Neural cell (in vitro differentiated cells): ENCODE data around the gene PICALM. TPM values are rescaled to one million over a fixed set of nuclear protein-coding genes. Genes with fewer than 3 reads are reported as not detected.

Source experiments
- H2AFZ ChIP-seq: fragments of 200-600, 300-800 bp; sonication (generic), shearing (Covaris generic); 2 replicates; pipeline ENCODE4 v1.6.0; 2014; ENCODE audit warnings: low read depth, mild to moderate bottlenecking, antibody characterized with exemption, low read length, moderate library complexity
- H3F3A ChIP-seq: fragments of 200-600 bp; shearing (Covaris generic); 2 replicates; pipeline ENCODE4 v1.6.1; 2016; ENCODE audit warnings: mild to moderate bottlenecking, moderate library complexity, mixed read lengths, antibody characterized with exemption, low read length; ENCODE audit not compliant: insufficient read depth, poor library complexity, severe bottlenecking
- H3K27ac ChIP-seq: fragments of 200-600, 300-800 bp; sonication (generic), shearing (Covaris generic); 2 replicates; pipeline ENCODE4 v1.5.1; 2014; ENCODE audit warnings: mild to moderate bottlenecking, low read length, moderate library complexity
- H3K27me3 ChIP-seq: fragments of 300-800, 200-600 bp; sonication (generic), shearing (Covaris generic); 2 replicates; pipeline ENCODE4 v1.6.0; 2014; ENCODE audit warnings: mild to moderate bottlenecking, low read depth, low read length, moderate library complexity; ENCODE audit not compliant: insufficient read depth
- H3K36me3 ChIP-seq: fragments of 300-800, 200-600 bp; sonication (generic), shearing (Covaris generic); 2 replicates; pipeline ENCODE4 v1.5.1; 2014; ENCODE audit warnings: mild to moderate bottlenecking, antibody characterized with exemption, low read length, moderate library complexity; ENCODE audit not compliant: insufficient read depth
- H3K4me2 ChIP-seq: fragments of 300-800, 200-600 bp; sonication (generic), shearing (Covaris generic); 2 replicates; pipeline ENCODE4 v1.6.0; 2014; ENCODE audit warnings: mild to moderate bottlenecking, low read length
- H3K4me3 ChIP-seq: fragments of 300-800, 200-600 bp; sonication (generic), shearing (Covaris generic); 2 replicates; pipeline ENCODE4 v1.5.1; 2014; ENCODE audit warnings: mild to moderate bottlenecking, low read length, moderate library complexity
- H3K79me2 ChIP-seq: fragments of 200-600 bp; shearing (Covaris generic); replicated peaks from 2 replicates; pipeline ENCODE4 v1.6.0; 2014; ENCODE audit warnings: mild to moderate bottlenecking, low read length, moderate library complexity; ENCODE audit not compliant: insufficient read depth
- H3K9ac ChIP-seq: fragments of 300-800, 200-600 bp; sonication (generic), shearing (Covaris generic); 2 replicates; pipeline ENCODE4 v1.6.1; 2016; ENCODE audit warnings: mild to moderate bottlenecking, low read length, mixed read lengths
- H3K9me2 ChIP-seq: fragments of 200-600 bp; shearing (Covaris generic); 2 replicates; pipeline ENCODE4 v1.6.1; 2016; ENCODE audit warnings: mild to moderate bottlenecking, low read length, mixed read lengths; ENCODE audit not compliant: insufficient read depth
- H3K9me3 ChIP-seq: fragments of 200-600, 300-800 bp; sonication (generic), shearing (Covaris generic); 2 replicates; pipeline ENCODE4 v1.6.1; 2016; ENCODE audit warnings: mild to moderate bottlenecking, mixed run types, low read length, moderate library complexity, mixed read lengths
- H4K20me1 ChIP-seq: fragments of 200-600 bp; shearing (Covaris generic); 2 replicates; pipeline ENCODE4 v1.6.1; 2016; ENCODE audit warnings: mild to moderate bottlenecking, mixed run types; ENCODE audit not compliant: insufficient read depth
- EP300 ChIP-seq: fragments of 450-650 bp; conservative IDR thresholded peaks from 2 replicates; pipeline ENCODE4 v1.6.1; 2014; ENCODE audit warnings: antibody characterized with exemption, mild to moderate bottlenecking, moderate library complexity; ENCODE audit not compliant: poor library complexity, severe bottlenecking
- EZH2 ChIP-seq: fragments of 200-600, 300-800 bp; shearing (Covaris generic), sonication (generic); IDR thresholded peaks from 2 replicates; pipeline ENCODE4 v1.6.1; 2014; ENCODE audit warnings: antibody characterized with exemption, low read length, borderline replicate concordance, mild to moderate bottlenecking; ENCODE audit not compliant: insufficient read depth, poor library complexity, severe bottlenecking
- MXI1 ChIP-seq: fragments of 450-650 bp; conservative IDR thresholded peaks from 2 replicates; pipeline ENCODE4 v1.6.1; 2014; ENCODE audit warnings: antibody characterized with exemption, mild to moderate bottlenecking; ENCODE audit not compliant: poor library complexity, severe bottlenecking
- POLR2AphosphoS5 ChIP-seq: IDR thresholded peaks from 2 replicates; pipeline ENCODE4 v1.6.1; 2012
- RAD21 ChIP-seq: fragments of 450-650 bp; conservative IDR thresholded peaks from 2 replicates; pipeline ENCODE4 v1.6.1; 2014; ENCODE audit warnings: antibody characterized with exemption, mild to moderate bottlenecking, moderate library complexity
- SMC3 ChIP-seq: fragments of 450-650 bp; conservative IDR thresholded peaks from 2 replicates; pipeline ENCODE4 v1.6.1; 2014; ENCODE audit warnings: antibody characterized with exemption, mild to moderate bottlenecking, moderate library complexity; ENCODE audit not compliant: poor library complexity
- TAF1 ChIP-seq: IDR thresholded peaks from 2 replicates; pipeline ENCODE4 v1.6.1; 2012; ENCODE audit warnings: low read depth
- polyA plus RNA-seq: library from polyadenylated mRNA; depleted of rRNA; stranded (reverse); fragments of >200 nt; gene quantifications from 2 replicates; pipeline ENCODE4 v1.2.3, GENCODE V29; 2014
- TF ChIP-seq, protein P1 (sequence below): IDR thresholded peaks from 2 replicates; pipeline ENCODE4 v1.6.1; 2012; ENCODE audit warnings: borderline replicate concordance
- TF ChIP-seq, protein P2 (sequence below): fragments of 450-650 bp; IDR thresholded peaks from 2 replicates; pipeline ENCODE4 v1.5.1; 2014; ENCODE audit warnings: antibody characterized with exemption, mild to moderate bottlenecking, moderate library complexity; ENCODE audit not compliant: poor library complexity, severe bottlenecking

The PICALM gene
- polyA plus RNA-seq, 1 donor from 2014 or later, result 161 TPM

DNA sequence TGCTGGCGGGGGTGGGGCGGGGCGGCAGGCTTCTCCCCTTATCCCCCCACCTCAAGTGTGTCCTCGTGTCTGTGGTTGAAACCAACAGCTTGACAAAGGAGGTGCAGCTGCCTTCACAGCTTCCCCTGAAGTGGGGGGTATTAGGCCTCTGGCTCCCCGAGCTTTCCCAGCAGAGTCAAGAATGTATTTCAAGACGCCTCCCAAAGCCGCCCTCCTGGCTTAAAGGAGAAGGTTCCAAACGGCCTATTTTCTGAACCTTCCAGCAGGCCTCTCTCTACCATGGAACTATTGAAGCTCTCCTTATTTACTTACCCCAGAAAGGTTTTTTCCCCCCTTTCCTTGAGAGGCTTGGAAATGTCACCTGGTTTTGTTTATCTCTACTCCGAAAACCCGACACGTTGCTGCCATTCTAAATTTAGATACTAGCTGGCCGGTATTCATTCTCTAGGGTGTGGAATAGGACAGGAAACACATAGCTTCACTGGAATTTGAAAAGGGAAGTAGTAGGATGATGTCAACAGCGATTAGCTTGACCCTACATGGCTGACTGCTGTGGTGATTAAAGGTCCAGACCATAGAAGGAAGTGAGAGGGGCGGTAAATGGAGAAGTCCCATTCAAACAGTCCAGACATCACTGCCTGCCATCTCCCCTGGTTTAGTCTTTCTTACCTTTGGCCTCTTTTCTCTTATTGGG lies 671 bp upstream of the PICALM start:
- Histone ChIP-seq H3K9me3 (no peaks in the 10 kb centered on the region), H3K79me2 (peaks cover 41% of the 10 kb centered on the region), H4K20me1 (peaks cover 13% of the 10 kb centered on the region), H3K9me2 (no peaks in the 10 kb centered on the region), H3F3A (no peaks in the 10 kb centered on the region), H3K27me3 (no peaks in the 10 kb centered on the region), H3K4me3 (peak overlapping the region; percentile 83), H3K4me2 (peak overlapping the region; percentile 11), H3K36me3 (no peaks in the 10 kb centered on the region), H3K27ac (peak overlapping the region; percentile 62), H2AFZ (peak overlapping the region; percentile 49), H3K9ac (peak overlapping the region; percentile 92)
- TF ChIP-seq RAD21, result no peak
- no peak for TF ChIP-seq MXI1
- no peak for TF ChIP-seq POLR2AphosphoS5
- TF ChIP-seq, protein P1, sequence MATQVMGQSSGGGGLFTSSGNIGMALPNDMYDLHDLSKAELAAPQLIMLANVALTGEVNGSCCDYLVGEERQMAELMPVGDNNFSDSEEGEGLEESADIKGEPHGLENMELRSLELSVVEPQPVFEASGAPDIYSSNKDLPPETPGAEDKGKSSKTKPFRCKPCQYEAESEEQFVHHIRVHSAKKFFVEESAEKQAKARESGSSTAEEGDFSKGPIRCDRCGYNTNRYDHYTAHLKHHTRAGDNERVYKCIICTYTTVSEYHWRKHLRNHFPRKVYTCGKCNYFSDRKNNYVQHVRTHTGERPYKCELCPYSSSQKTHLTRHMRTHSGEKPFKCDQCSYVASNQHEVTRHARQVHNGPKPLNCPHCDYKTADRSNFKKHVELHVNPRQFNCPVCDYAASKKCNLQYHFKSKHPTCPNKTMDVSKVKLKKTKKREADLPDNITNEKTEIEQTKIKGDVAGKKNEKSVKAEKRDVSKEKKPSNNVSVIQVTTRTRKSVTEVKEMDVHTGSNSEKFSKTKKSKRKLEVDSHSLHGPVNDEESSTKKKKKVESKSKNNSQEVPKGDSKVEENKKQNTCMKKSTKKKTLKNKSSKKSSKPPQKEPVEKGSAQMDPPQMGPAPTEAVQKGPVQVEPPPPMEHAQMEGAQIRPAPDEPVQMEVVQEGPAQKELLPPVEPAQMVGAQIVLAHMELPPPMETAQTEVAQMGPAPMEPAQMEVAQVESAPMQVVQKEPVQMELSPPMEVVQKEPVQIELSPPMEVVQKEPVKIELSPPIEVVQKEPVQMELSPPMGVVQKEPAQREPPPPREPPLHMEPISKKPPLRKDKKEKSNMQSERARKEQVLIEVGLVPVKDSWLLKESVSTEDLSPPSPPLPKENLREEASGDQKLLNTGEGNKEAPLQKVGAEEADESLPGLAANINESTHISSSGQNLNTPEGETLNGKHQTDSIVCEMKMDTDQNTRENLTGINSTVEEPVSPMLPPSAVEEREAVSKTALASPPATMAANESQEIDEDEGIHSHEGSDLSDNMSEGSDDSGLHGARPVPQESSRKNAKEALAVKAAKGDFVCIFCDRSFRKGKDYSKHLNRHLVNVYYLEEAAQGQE, result no peak
- TF ChIP-seq SMC3, result no peak
- TF ChIP-seq TAF1, result no peak
- TF ChIP-seq, protein P2, sequence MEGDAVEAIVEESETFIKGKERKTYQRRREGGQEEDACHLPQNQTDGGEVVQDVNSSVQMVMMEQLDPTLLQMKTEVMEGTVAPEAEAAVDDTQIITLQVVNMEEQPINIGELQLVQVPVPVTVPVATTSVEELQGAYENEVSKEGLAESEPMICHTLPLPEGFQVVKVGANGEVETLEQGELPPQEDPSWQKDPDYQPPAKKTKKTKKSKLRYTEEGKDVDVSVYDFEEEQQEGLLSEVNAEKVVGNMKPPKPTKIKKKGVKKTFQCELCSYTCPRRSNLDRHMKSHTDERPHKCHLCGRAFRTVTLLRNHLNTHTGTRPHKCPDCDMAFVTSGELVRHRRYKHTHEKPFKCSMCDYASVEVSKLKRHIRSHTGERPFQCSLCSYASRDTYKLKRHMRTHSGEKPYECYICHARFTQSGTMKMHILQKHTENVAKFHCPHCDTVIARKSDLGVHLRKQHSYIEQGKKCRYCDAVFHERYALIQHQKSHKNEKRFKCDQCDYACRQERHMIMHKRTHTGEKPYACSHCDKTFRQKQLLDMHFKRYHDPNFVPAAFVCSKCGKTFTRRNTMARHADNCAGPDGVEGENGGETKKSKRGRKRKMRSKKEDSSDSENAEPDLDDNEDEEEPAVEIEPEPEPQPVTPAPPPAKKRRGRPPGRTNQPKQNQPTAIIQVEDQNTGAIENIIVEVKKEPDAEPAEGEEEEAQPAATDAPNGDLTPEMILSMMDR, result no peak

DNA sequence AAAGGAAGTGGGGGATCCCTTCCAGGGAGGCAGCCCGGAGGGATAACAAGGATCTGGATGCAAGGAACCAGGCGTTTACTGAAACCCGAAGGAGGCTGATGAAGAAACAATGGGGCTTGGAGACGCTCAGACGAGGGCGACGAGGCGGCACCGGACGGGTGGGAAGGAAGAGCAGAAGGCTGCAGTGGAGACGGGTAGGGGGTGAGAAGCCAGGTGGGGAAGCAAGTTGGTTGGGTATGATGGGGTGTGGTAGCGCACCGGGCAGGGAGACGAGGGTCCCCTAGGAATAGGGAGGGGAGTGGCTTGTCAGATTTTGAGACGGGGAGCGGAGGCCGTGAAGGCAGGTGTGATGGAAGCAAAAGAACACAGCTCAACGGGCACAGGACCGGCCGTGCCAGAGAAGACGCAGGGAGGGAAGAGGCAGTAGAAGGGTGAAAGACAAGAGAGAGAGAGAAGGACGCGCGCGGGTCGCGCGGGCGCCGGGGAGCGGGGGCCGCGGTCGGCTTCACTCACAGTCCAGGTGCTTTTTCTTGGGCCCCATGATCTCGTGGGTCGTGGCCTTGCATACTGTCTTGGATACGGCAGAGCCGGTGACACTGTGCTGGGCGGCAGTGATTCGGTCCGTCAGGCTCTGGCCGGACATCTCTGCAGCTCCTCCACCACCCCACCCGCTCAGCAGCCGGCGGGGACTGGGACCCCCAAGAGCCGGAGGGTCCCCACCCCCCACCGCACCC lies 579 bp downstream of the PICALM start:
- H4K20me1 ChIP-seq, result peaks cover 13% of the 10 kb centered on the region
- H2AFZ ChIP-seq, result peak overlapping the region; percentile 67

More for the DNA sequence above, 579 bp downstream of the PICALM start:
- Histone ChIP-seq H3K4me2 (no peak overlapping the region), H3F3A (no peaks in the 10 kb centered on the region), H3K4me3 (peak overlapping the region; percentile 83), H3K9me3 (no peaks in the 10 kb centered on the region), H3K79me2 (peaks cover 53% of the 10 kb centered on the region), H3K9me2 (no peaks in the 10 kb centered on the region), H3K9ac (peak overlapping the region; percentile 92), H3K36me3 (no peaks in the 10 kb centered on the region), H3K27ac (peak overlapping the region; percentile 81), H3K27me3 (no peaks in the 10 kb centered on the region)
- TF ChIP-seq POLR2AphosphoS5 (no peak), TAF1 (no peak), SMC3 (no peak), EP300 (no peak), MXI1 (peak; percentile 57), EZH2 (no peak), RAD21 (no peak)
- TF ChIP-seq, protein P1, result peak; percentile 10
- TF ChIP-seq, protein P2, result no peak
